GM12878 (cell line): ENCODE measurements around the gene FYB1. TPM values are rescaled to one million over a fixed set of nuclear protein-coding genes. Genes with fewer than 3 reads are reported as not detected.
A peak's percentile ranks its signal among the peaks of the same experiment; 100 is the strongest.

Source experiments
- ATAC-seq: fragments of 200-7000 bp; cut with Tn5 transposase; 3 replicates; pipeline ENCODE4 v1.9.1; 2020; ENCODE audit warnings: mild to moderate bottlenecking, moderate library complexity
- BruUV-seq: library from RNA; stranded (reverse); fragments of 400-500 nt; replicated peaks from 2 replicates; lab custom pipeline; 2021; lab: Mats Ljungman, UMichigan
- CTCF ChIA-PET: fragments of 300-600 bp; sonication (Branson Sonifier 250); formaldehyde crosslinking; extraction: SDS; loops from one replicate; lab custom pipeline; 2021; ENCODE audit warnings: inconsistent platforms; lab: Yijun Ruan, JAX
- POLR2A ChIA-PET: fragments of 350-600 bp; formaldehyde crosslinking; extraction: SDS; loops from one replicate; lab custom pipeline; 2021; ENCODE audit warnings: inconsistent platforms; lab: Charles Lee
- RAD21 ChIA-PET: fragments of 300-600 bp; sonication (Branson Sonifier 250); formaldehyde crosslinking; loops from one replicate; lab custom pipeline; 2023; ENCODE audit warnings: antibody characterized with exemption; ENCODE audit not compliant: unreplicated experiment; lab: Charles Lee
- SMC1A ChIA-PET: fragments of 300-600 bp; sonication (Branson Sonifier 250); formaldehyde crosslinking; loops from one replicate; lab custom pipeline; 2023; ENCODE audit not compliant: unreplicated experiment, uncharacterized antibody; lab: Charles Lee
- DNase-seq: peaks from one replicate; pipeline ENCODE4 v3.0.0-alpha.2; 2011; ENCODE audit warnings: low read depth, low spot score
- FAIRE-seq: peaks from 3 replicates; lab custom pipeline; 2011; peaks lifted over from hg19 to GRCh38; lab: Jason Lieb, UNC
- H2AFZ ChIP-seq: 2 replicates; pipeline ENCODE4 v1.6.0; 2011; ENCODE audit warnings: low read depth, low read length, control low read depth; ENCODE audit not compliant: control insufficient read depth
- H3K27ac ChIP-seq: 2 replicates; pipeline ENCODE4 v1.5.1; 2011; ENCODE audit warnings: control low read depth; ENCODE audit not compliant: control insufficient read depth, insufficient read depth
- H3K27me3 ChIP-seq, 2 experiments: replicated peaks in 1 of 2; 2 replicates each; pipeline versions ENCODE4 v1.6.0 to v1.6.1; 2011; ENCODE audit warnings: low read length in 1 of 2; ENCODE audit not compliant: control insufficient read depth in 2 of 2, insufficient read depth in 2 of 2
- H3K36me3 ChIP-seq, 2 experiments: 2 replicates each; pipeline ENCODE4 v1.5.1; 2011; ENCODE audit warnings: low read length in 1 of 2; ENCODE audit not compliant: control insufficient read depth in 2 of 2, insufficient read depth in 2 of 2
- H3K4me1 ChIP-seq: 2 replicates; pipeline ENCODE4 v1.6.1; 2011; ENCODE audit warnings: mild to moderate bottlenecking, low read length, moderate library complexity, mixed read lengths; ENCODE audit not compliant: control insufficient read depth, insufficient read depth
- H3K4me2 ChIP-seq: 2 replicates; pipeline ENCODE4 v1.6.0; 2011; ENCODE audit warnings: control low read depth; ENCODE audit not compliant: control insufficient read depth, insufficient read depth
- H3K4me3 ChIP-seq: fragments of 200-600 bp; sonication (generic); 2 replicates; pipeline ENCODE4 v1.5.1; 2016
- H3K79me2 ChIP-seq: 2 replicates; pipeline ENCODE4 v1.6.0; 2011; ENCODE audit warnings: low read length; ENCODE audit not compliant: control insufficient read depth, insufficient read depth
- H3K9ac ChIP-seq: 2 replicates; pipeline ENCODE4 v1.8.0; 2011; ENCODE audit warnings: low read length, control low read depth, mixed read lengths; ENCODE audit not compliant: control insufficient read depth, insufficient read depth
- H3K9me3 ChIP-seq: replicated peaks from 3 replicates; pipeline ENCODE4 v1.5.1; 2011; ENCODE audit warnings: mild to moderate bottlenecking, low read length; ENCODE audit not compliant: control insufficient read depth, insufficient read depth
- H4K20me1 ChIP-seq: 2 replicates; pipeline ENCODE4 v1.6.0; 2011; ENCODE audit not compliant: control insufficient read depth, insufficient read depth
- BCLAF1 ChIP-seq: fragments of 450-650 bp; IDR thresholded peaks from 2 replicates; pipeline ENCODE4 v1.6.1; 2017; ENCODE audit warnings: antibody characterized with exemption, mild to moderate bottlenecking, moderate library complexity
- BHLHE40 ChIP-seq, 2 experiments: fragments of 450-650 bp in 1 of 2; IDR thresholded peaks; 2 replicates each; pipeline ENCODE4 v1.6.1; 2011 to 2017; ENCODE audit warnings: low read depth in 2 of 2, borderline replicate concordance in 1 of 2, improper control_type of control experiment in 1 of 2, low read length in 1 of 2, mild to moderate bottlenecking in 1 of 2
- CBX3 ChIP-seq: fragments of 200-600 bp; sonication (generic); IDR thresholded peaks from 2 replicates; pipeline ENCODE4 v1.6.1; 2016; ENCODE audit warnings: low read depth, borderline replicate concordance
- CREM ChIP-seq: IDR thresholded peaks from 2 replicates; pipeline ENCODE4 v1.6.1; 2014; ENCODE audit warnings: antibody characterized with exemption, low read depth
- GABPA ChIP-seq: IDR thresholded peaks from 2 replicates; pipeline ENCODE4 v1.6.1; 2014; ENCODE audit warnings: antibody characterized with exemption, low read depth, mild to moderate bottlenecking, inconsistent platforms
- MEF2B ChIP-seq: fragments of 450-650 bp; IDR thresholded peaks from 2 replicates; pipeline ENCODE4 v1.6.1; 2018; ENCODE audit warnings: mild to moderate bottlenecking, moderate library complexity; ENCODE audit not compliant: partially characterized antibody, poor library complexity, severe bottlenecking
- MTA3 ChIP-seq: IDR thresholded peaks from 2 replicates; pipeline ENCODE4 v1.6.1; 2012; ENCODE audit warnings: low read length, inconsistent platforms, borderline replicate concordance
- NBN ChIP-seq: fragments of 450-650 bp; IDR thresholded peaks from 2 replicates; pipeline ENCODE4 v1.6.1; 2016
- RBBP5 ChIP-seq: fragments of 200-600 bp; sonication (generic); conservative IDR thresholded peaks from 2 replicates; pipeline ENCODE4 v1.6.1; 2016
- SMAD1 ChIP-seq: fragments of 450-650 bp; IDR thresholded peaks from 2 replicates; pipeline ENCODE4 v1.6.1; 2018; ENCODE audit warnings: mild to moderate bottlenecking, low read depth; ENCODE audit not compliant: partially characterized antibody
- SPI1 ChIP-seq: IDR thresholded peaks from 2 replicates; pipeline ENCODE4 v1.6.1; 2011; ENCODE audit warnings: low read depth, mild to moderate bottlenecking, low read length, moderate library complexity, borderline replicate concordance; ENCODE audit not compliant: insufficient read depth
- TCF7 ChIP-seq: IDR thresholded peaks from 2 replicates; pipeline ENCODE4 v1.6.1; 2014; ENCODE audit warnings: antibody characterized with exemption, borderline replicate concordance
- USF2 ChIP-seq: IDR thresholded peaks from 2 replicates; pipeline ENCODE4 v1.6.1; 2011; ENCODE audit warnings: low read depth, low read length, improper control_type of control experiment, borderline replicate concordance
- ZBTB40 ChIP-seq: fragments of 450-650 bp; IDR thresholded peaks from 2 replicates; pipeline ENCODE4 v1.6.1; 2016; ENCODE audit warnings: mild to moderate bottlenecking, moderate library complexity, borderline replicate concordance
- WGBS: methylation state at CpG from one replicate; pipeline ENCODE4 v1.1.6; 2016; ENCODE audit warnings: low lambda C conversion rate; ENCODE audit not compliant: insufficient replicate concordance, insufficient coverage; ENCODE audit errors: missing lambda C conversion rate; 5-methylcytosine and 5-hydroxymethylcytosine counted together
- in situ Hi-C: fragments of 300-500 bp; cut with MboI; formaldehyde crosslinking; loops from 9 replicates; pipeline ENCODE4 v1.14.3; 2018; ENCODE audit warnings: mixed read lengths
- intact Hi-C: fragments of 100-400 bp; cut with micrococcal nuclease; formaldehyde crosslinking; loops from one replicate; pipeline ENCODE4 v1.14.2; 2022; ENCODE audit not compliant: unreplicated experiment
- polyA plus RNA-seq, 11 experiments: library from polyadenylated mRNA; depleted of rRNA in 4 of 11; unstranded in 6 of 11; stranded (reverse) in 5 of 11; fragments of >200 nt; fragmentation: Nextera tagmentation in 4 of 11; fragmentation: Illumina TruSeq in 1 of 11; extraction: Ambion mirVana in 4 of 11; extraction: Trizol in 1 of 11; gene quantifications; 1 replicate in 1 of 11; 2 replicates in 10 of 11; pipeline versions ENCODE4 v1.2.1 to v1.2.3, GENCODE V29; 2011 to 2016; ENCODE audit warnings: inconsistent platforms in 2 of 11, missing spikeins in 2 of 11, low read depth in 1 of 11
- total RNA-seq, 4 experiments: library from RNA; depleted of rRNA in 3 of 4; stranded (reverse); fragments of >200 nt in 3 of 4; fragmentation: Illumina TruSeq in 1 of 4; extraction: Trizol in 1 of 4; gene quantifications; 2 replicates each; pipeline versions ENCODE4 v1.2.1 to v1.2.3, GENCODE V29; 2013 to 2021

The FYB1 gene
- total and polyA plus RNA-seq, 10 of the 15 experiments (the other 5 are each of a cell fraction or from before 2014, with no cell fraction given) = 0.06 to 4.3 (median 0.25) TPM; not detected in 2

- ChIA-PET RAD21 (interaction anchor here (1.1 to 2.4 kb wide), 6 partner anchors 10 to 47 kb away, joined by 3 to 14 read pairs (median 4); no protein-coding TSS in a partner anchor), SMC1A (interaction anchor here (0.9 to 4.8 kb wide), 9 partner anchors 9 to 189 kb away, joined by 3 to 50 read pairs (median 13); partner anchors contain the start of gene FYB1), POLR2A (interaction anchor here (1.0 to 1.8 kb wide), 4 partner anchors 10 to 90 kb away, joined by 3 to 4 read pairs (median 4); no protein-coding TSS in a partner anchor), CTCF (interaction anchor here (0.8 to 2.3 kb wide), 5 partner anchors 9 to 47 kb away, joined by 3 to 14 read pairs (median 6); partner anchors contain the start of gene FYB1)
- H3K36me3 ChIP-seq = no peaks in the 10 kb centered on the region
- peak; percentile 96 for ATAC-seq
- H3K9me3 ChIP-seq = no peaks in the 10 kb centered on the region; the same call in 2 of the 3 replicates
- DNase-seq = peak; percentile 69
- H3K9ac ChIP-seq = no peak overlapping the region
- FAIRE-seq = no peak
- no peak overlapping the region for H2AFZ ChIP-seq
- 0% methylated on average over 1 of the region's 1 CpG for WGBS
- in situ Hi-C loops = no loop called here
- no peaks in the 10 kb centered on the region for H3K27me3 ChIP-seq
- peak overlapping the region; percentile 56 for H3K27ac ChIP-seq
- intact Hi-C loops = no loop called here
- no peaks in the 10 kb centered on the region for H4K20me1 ChIP-seq
- no peaks in the 10 kb centered on the region; the same call in none of the 2 replicates for H3K79me2 ChIP-seq
- no peak overlapping the region for H3K4me3 ChIP-seq
- no TSS peak for BruUV-seq
- no peak overlapping the region; the same call in 1 of the 2 replicates for H3K4me2 ChIP-seq
- H3K4me1 ChIP-seq = 0 out of 2 replicates have a peak, but pooled peaks cover 2% of the 10 kb centered on the region
- TF ChIP-seq SMAD1 (no peak), RBBP5 (no peak), SPI1 (0 out of 2 replicates have a peak, but pooled peaks have one; percentile 22), MTA3 (no peak), CBX3 (no peak), BHLHE40 (IDR thresholded peaks at IDR 0.05; ENCODE audit: borderline replicate concordance in 1 of 2, low read depth in 2 of 2, low read length in 1 of 2) (peak in 1 of 2 experiments; percentile 6; a peak in 1 of 4 replicates), BCLAF1 (no peak), CREM (no peak), USF2 (no peak), GABPA (no peak), ZBTB40 (no peak), TCF7 (no peak), NBN (0 out of 2 replicates have a peak, but pooled peaks have one; percentile 27), MEF2B (peak; percentile 83)
These were observed 45.2 kb upstream of the FYB1 start for GRCh38 chr5:39264528-39264927.
